Measurements from ENCODE around the gene MIPOL1. TPM values are rescaled to one million over a fixed set of nuclear protein-coding genes. Genes with fewer than 3 reads are reported as not detected.
A peak's percentile ranks its signal among the peaks of the same experiment; 100 is the strongest.

MIPOL1 gene
- total and polyA plus RNA-seq, 9 of the 15 experiments (the other 6 are each of a cell fraction or from before 2014, with no cell fraction given) = 6.7 to 21.9 (median 12.4) TPM

GRCh38 chr14:37196604-37197420 is 925 bp upstream of the MIPOL1 start (continued):
- no peak for TF ChIP-seq PHF21A (IDR thresholded peaks at IDR 0.05; ENCODE audit: borderline replicate concordance, low read depth)
- TF ChIP-seq CUX1 (CRISPR knock-in tag; IDR thresholded peaks at IDR 0.05) = no peak
- no peak for TF ChIP-seq CAMTA2 (CRISPR knock-in tag; conservative IDR thresholded peaks at IDR 0.05)

- 0% methylated on average over 8 of the region's 11 CpGs for WGBS (ENCODE audit: insufficient coverage, low coverage, missing lambda C conversion rate)
- Histone ChIP-seq H3K4me1 (replicated peaks in 1 of 2; ENCODE audit: control insufficient read depth in 2 of 2, insufficient read depth in 2 of 2, low read length in 2 of 2) (peaks cover 6 to 8% of the 10 kb centered on the region in 2 experiments; a peak in 4 of 5 replicates), H3K27ac (ENCODE audit: extremely low read depth, low read depth, low read length) (peak overlapping the region; percentile 96), H3K36me3 (ENCODE audit: control insufficient read depth, insufficient read depth, low read length) (0 out of 3 replicates have a peak, but pooled peaks cover 2% of the 10 kb centered on the region), H3K4me3 (peak overlapping the region; percentile 50), H3K9me1 (ENCODE audit: control insufficient read depth, insufficient read depth, low read length) (no peaks in the 10 kb centered on the region), H3K27me3 (ENCODE audit: control insufficient read depth in 2 of 2, insufficient read depth in 2 of 2, low read length in 2 of 2) (no peaks in the 10 kb centered on the region), H3K9me3 (replicated peaks; ENCODE audit: control insufficient read depth, insufficient read depth, low read depth, low read length) (no peaks in the 10 kb centered on the region), H3K4me2 (ENCODE audit: insufficient read depth, low read length) (peak overlapping the region; percentile 92), H4K20me1 (replicated peaks; ENCODE audit: control insufficient read depth, insufficient read depth, low read length) (no peaks in the 10 kb centered on the region), H3K79me2 (ENCODE audit: control insufficient read depth, insufficient read depth, low read length) (peaks cover 61% of the 10 kb centered on the region), H2AFZ (ENCODE audit: low read depth, low read length) (peak overlapping the region; percentile 82), H3K9ac (ENCODE audit: insufficient read depth in 1 of 2, low read depth in 2 of 2, low read length in 2 of 2) (peak overlapping the region; percentile 93 to 96)
- ChIA-PET CTCF (ENCODE audit: low intra/inter-chr PET ratio) (interaction anchor here (2.0 kb wide), 1 partner anchor 48 kb away, joined by 10 read pairs; no protein-coding TSS in a partner anchor), POLR2A (interaction anchor here (0.5 to 1.5 kb wide), 11 partner anchors 11 to 658 kb away, joined by 3 to 10 read pairs (median 3); partner anchors contain the start of gene SLC25A21)
- FAIRE-seq (no peak), ATAC-seq (no peak), DNase-seq (ENCODE audit: extremely low read depth in 1 of 4, low spot score in 3 of 4) (no peak)
- in situ Hi-C loops (cut with MboI) (no loop called here), intact Hi-C loops (cut with micrococcal nuclease) (loop anchor here (5.0 to 10.0 kb wide), 2 partner anchors 46 to 223 kb away; no protein-coding TSS in a partner anchor)
- TSS peak; percentile 52 for BruUV-seq (replicated peaks)
- TF ChIP-seq ZBTB2 (IDR thresholded peaks at IDR 0.05) (0 out of 2 replicates have a peak, but pooled peaks have one; percentile 7), MNT (conservative IDR thresholded peaks at IDR 0.05) (0 out of 4 replicates have a peak, but pooled peaks of 1 of the 2 experiments have one; percentile 12), HDAC2 (IDR thresholded peaks at IDR 0.05) (0 out of 2 replicates have a peak, but pooled peaks have one; percentile 5), EP300 (IDR thresholded peaks at IDR 0.05; ENCODE audit: low read length) (no peak)
Observed at GRCh38 chr14:37198273-37198598, 499 bp downstream of the MIPOL1 start.

All from K562 (cell line).